ENCODE results near the gene TALDO1.

DNA sequence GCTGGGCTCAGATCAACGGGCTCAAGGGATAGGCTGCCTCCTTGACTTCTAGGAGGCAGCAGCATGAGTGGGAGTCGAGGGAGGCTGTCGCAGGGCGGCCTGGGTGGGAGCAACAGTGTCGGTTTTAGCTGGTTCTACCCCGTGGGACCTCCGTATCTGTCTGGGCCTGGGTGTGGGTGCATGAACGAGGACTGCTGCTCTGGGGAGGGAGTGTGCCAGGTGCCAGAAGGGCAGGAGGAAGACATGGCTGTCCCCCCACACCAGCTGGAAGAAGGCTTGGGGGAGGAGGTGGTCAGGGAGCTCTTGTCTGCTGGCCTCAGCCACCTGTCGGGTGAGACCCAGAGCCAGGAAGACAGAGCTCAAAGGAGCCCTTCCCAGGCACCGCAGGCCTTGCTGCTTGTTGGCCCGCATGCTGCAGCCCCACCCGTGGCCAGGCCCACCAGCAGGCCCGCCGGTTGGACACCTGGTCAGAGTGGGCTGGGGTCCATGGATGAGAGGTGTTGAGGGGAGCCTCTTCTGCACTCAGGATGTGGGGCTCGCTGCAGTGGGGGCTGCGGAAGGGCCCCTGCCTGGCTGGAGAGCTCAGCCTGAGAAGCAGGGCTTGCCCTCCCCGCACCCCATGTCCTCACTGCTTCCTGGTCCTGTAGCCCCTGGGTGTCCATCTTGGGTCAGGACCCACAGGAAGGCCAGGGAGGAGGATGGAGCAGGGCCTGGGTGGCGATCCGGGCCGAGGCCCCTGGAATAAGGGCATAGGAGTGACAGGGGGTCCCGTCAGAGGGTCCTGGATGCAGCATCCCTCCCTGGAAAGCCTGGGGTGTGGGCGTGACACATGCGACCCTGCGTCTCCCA is 39.2 kb downstream of the TALDO1 start:
- TF ChIP-seq CTCF (conservative IDR thresholded peaks at IDR 0.05; ENCODE audit: low read depth, low read length) (no peak), EZH2 (IDR thresholded peaks at IDR 0.05; ENCODE audit: borderline replicate concordance, low read depth, low read length, poor library complexity, severe bottlenecking) (no peak)
